ENCODE data around the gene PARP4. TPM values are rescaled to one million over a fixed set of nuclear protein-coding genes. Genes with fewer than 3 reads are reported as not detected.
"Not testable (repeated sequence)": the region's sequence is repeated elsewhere in the genome, so short reads cannot be mapped to it uniquely, and the experiment has no call there.

Gene PARP4
- polyA plus RNA-seq, 3 donors, result 11.6 to 13.0 (median 12.4) TPM

- 43 to 75% (median 47%) methylated on average over 22 of the region's 22 CpGs for WGBS, 3 donors
- peak overlapping the region; percentile 44 for H3K27ac ChIP-seq (ENCODE audit: low read depth, low read length)
These were observed 1.4 kb downstream of the PARP4 start for GRCh38 chr13:24511019-24511815.

- 95 to 97% (median 95%) methylated on average over 46 to 50 of the region's 50 CpGs for WGBS, 3 donors
- no peak overlapping the region for H3K27ac ChIP-seq (ENCODE audit: low read depth, low read length)
These were observed 5.8 kb downstream of the PARP4 start for GRCh38 chr13:24506698-24507335.

GRCh38 chr13:24506283-24506682, 6.3 kb downstream of the PARP4 start:
- not testable (repeated sequence) for H3K27ac ChIP-seq (ENCODE audit: low read depth, low read length)
- WGBS, 3 donors, result 92 to 98% (median 97%) methylated on average over 6 of the region's 6 CpGs

- WGBS, 3 donors, result 94 to 99% (median 96%) methylated on average over 20 of the region's 20 CpGs
- no peak overlapping the region for H3K27ac ChIP-seq (ENCODE audit: low read depth, low read length)
These were observed 6.8 kb downstream of the PARP4 start for GRCh38 chr13:24505756-24506155.

- WGBS, 3 donors, result 66 to 87% (median 73%) methylated on average over 8 of the region's 8 CpGs
- H3K27ac ChIP-seq (ENCODE audit: low read depth, low read length), result no peak overlapping the region
These were observed 7.3 kb downstream of the PARP4 start for GRCh38 chr13:24505256-24505655.

GRCh38 chr13:24503379-24503696, 9.2 kb downstream of the PARP4 start:
- WGBS, 3 donors, result 77 to 79% (median 77%) methylated on average over 4 of the region's 4 CpGs
- no peak overlapping the region for H3K27ac ChIP-seq (ENCODE audit: low read depth, low read length)

- no peak overlapping the region for H3K27ac ChIP-seq (ENCODE audit: low read depth, low read length)
- WGBS, 3 donors, result 76 to 83% (median 76%) methylated on average over 8 of the region's 8 CpGs
These were observed 9.8 kb downstream of the PARP4 start for GRCh38 chr13:24502533-24503378.

- WGBS, 3 donors, result 7 to 42% (median 41%) methylated on average over 2 of the region's 2 CpGs
- H3K27ac ChIP-seq (ENCODE audit: low read depth, low read length), result no peak overlapping the region
These were observed 11.6 kb downstream of the PARP4 start for GRCh38 chr13:24500977-24501376.

- WGBS, 3 donors, result 55 to 96% (median 79%) methylated on average over 1 of the region's 1 CpG
- H3K27ac ChIP-seq (ENCODE audit: low read depth, low read length), result no peak overlapping the region
These were observed 14.8 kb downstream of the PARP4 start for GRCh38 chr13:24497742-24498141.

- H3K27ac ChIP-seq (ENCODE audit: low read depth, low read length), result not testable (repeated sequence)
- WGBS, 3 donors, result 79 to 93% (median 90%) methylated on average over 2 of the region's 2 CpGs
These were observed 16.3 kb downstream of the PARP4 start for GRCh38 chr13:24496295-24496694.

GRCh38 chr13:24495151-24495729, 17.3 kb downstream of the PARP4 start:
- 94 to 99% (median 96%) methylated on average over 3 of the region's 3 CpGs for WGBS, 3 donors
- H3K27ac ChIP-seq (ENCODE audit: low read depth, low read length), result no peak overlapping the region

- H3K27ac ChIP-seq (ENCODE audit: low read depth, low read length), result no peak overlapping the region
- WGBS, 3 donors, result 92 to 96% (median 96%) methylated on average over 6 of the region's 6 CpGs
These were observed 19.2 kb downstream of the PARP4 start for GRCh38 chr13:24493356-24493755.

- H3K27ac ChIP-seq (ENCODE audit: low read depth, low read length), result no peak overlapping the region
- 63 to 86% (median 70%) methylated on average over 7 of the region's 7 CpGs for WGBS, 3 donors
These were observed 20.7 kb downstream of the PARP4 start for GRCh38 chr13:24491845-24492244.

- H3K27ac ChIP-seq (ENCODE audit: low read depth, low read length), result no peak overlapping the region
- 92 to 98% (median 98%) methylated on average over 6 of the region's 6 CpGs for WGBS, 3 donors
These were observed 22.9 kb downstream of the PARP4 start for GRCh38 chr13:24489721-24490120.

- WGBS, 3 donors, result 89 to 95% (median 90%) methylated on average over 7 to 8 of the region's 8 CpGs
These were observed 24.5 kb downstream of the PARP4 start for GRCh38 chr13:24488092-24488491.

GRCh38 chr13:24486017-24486657, 26.4 kb downstream of the PARP4 start:
- 95 to 98% (median 97%) methylated on average over 3 of the region's 3 CpGs for WGBS, 3 donors
- H3K27ac ChIP-seq (ENCODE audit: low read depth, low read length), result not testable (repeated sequence)

More at GRCh38 chr13:24488092-24488491, 24.5 kb downstream of the PARP4 start:
- H3K27ac ChIP-seq (ENCODE audit: low read depth, low read length), result not testable (repeated sequence)

GRCh38 chr13:24473686-24474085, 38.9 kb downstream of the PARP4 start:
- WGBS, 3 donors, result 84 to 93% (median 90%) methylated on average over 5 of the region's 5 CpGs
- no peak overlapping the region for H3K27ac ChIP-seq (ENCODE audit: low read depth, low read length)

GRCh38 chr13:24472129-24472528, 40.4 kb downstream of the PARP4 start:
- WGBS, 3 donors, result 66 to 87% (median 80%) methylated on average over 5 of the region's 5 CpGs
- not testable (repeated sequence) for H3K27ac ChIP-seq (ENCODE audit: low read depth, low read length)

Measured in adipose tissue (tissue), 3 donors.